Upper lobe of left lung (tissue), 6 donors: ENCODE measurements around the gene SNN. TPM values are rescaled to one million over a fixed set of nuclear protein-coding genes. Genes with fewer than 3 reads are reported as not detected.
A peak's percentile ranks its signal among the peaks of the same experiment; 100 is the strongest.

Experiments
- ATAC-seq, 2 donors: fragments of 200-7000 bp; cut with Tn5 transposase; one replicate each; pipeline ENCODE4 v1.9.1; 2022; ENCODE audit warnings: mild to moderate bottlenecking in 2 of 2, moderate library complexity in 2 of 2; ENCODE audit not compliant: low FRiP score in 2 of 2
- DNase-seq, 2 donors: peaks; one replicate each; pipeline ENCODE4 v3.0.0-alpha.2; 2019 to 2020
- H3K27ac ChIP-seq, 4 donors: fragments of 200-600 bp; sonication (generic); one replicate each; pipeline ENCODE4 v1.5.1; 2016 to 2019
- H3K27me3 ChIP-seq, 4 donors: fragments of 200-600 bp; sonication (generic); one replicate each; pipeline ENCODE4 v1.5.1; 2017 to 2019
- H3K36me3 ChIP-seq, 4 donors: fragments of 200-600 bp; sonication (generic); one replicate each; pipeline ENCODE4 v1.5.1; 2016 to 2019
- H3K4me1 ChIP-seq, 4 donors: fragments of 200-600 bp; sonication (generic); one replicate each; pipeline ENCODE4 v1.5.1; 2018 to 2019
- H3K4me3 ChIP-seq, 4 donors: fragments of 200-600 bp; sonication (generic); one replicate each; pipeline ENCODE4 v1.5.1; 2017 to 2019; ENCODE audit warnings: mild to moderate bottlenecking in 2 of 4, moderate library complexity in 1 of 4
- H3K9me3 ChIP-seq, 4 donors: fragments of 200-600 bp; sonication (generic); one replicate each; pipeline ENCODE4 v1.5.1; 2018 to 2019
- CTCF ChIP-seq, 6 experiments: fragments of 450-650 bp in 4 of 6; fragments of 200-600 bp in 2 of 6; sonication (generic) in 2 of 6; IDR thresholded peaks; one replicate each; pipeline ENCODE4 v1.5.1; 2016 to 2019; ENCODE audit warnings: antibody characterized with exemption in 6 of 6
- EP300 ChIP-seq, 4 donors: sonication (generic); formaldehyde crosslinking; IDR thresholded peaks; one replicate each; pipeline ENCODE4 v1.5.1; 2017; ENCODE audit warnings: antibody characterized with exemption in 4 of 4, control low read depth in 2 of 4
- POLR2A ChIP-seq, 4 donors: fragments of 450-650 bp; IDR thresholded peaks; one replicate each; pipeline ENCODE4 v1.5.1; 2016 to 2017; ENCODE audit warnings: antibody characterized with exemption in 4 of 4, mild to moderate bottlenecking in 2 of 4
- POLR2AphosphoS5 ChIP-seq, 2 donors: sonication (generic); formaldehyde crosslinking; IDR thresholded peaks; one replicate each; pipeline ENCODE4 v1.5.1; 2017; ENCODE audit warnings: antibody characterized with exemption in 2 of 2
- WGBS, 2 donors: methylation state at CpG; one replicate each; pipeline ENCODE4 v1.1.5; 2017 to 2018; 5-methylcytosine and 5-hydroxymethylcytosine counted together
- total RNA-seq, 6 donors: library from RNA; depleted of rRNA in 4 of 6; stranded (reverse); fragments of >200 nt in 4 of 6; gene quantifications; one replicate each; pipeline versions ENCODE4 v1.1.0 to v1.2.1, GENCODE V29; 2016 to 2021
- donor health status: DM: no; HTN: no; CAD: no; lungs with moderate emphysema.
- donor health status: DM: no; HTN: yes; CAD: no; lungs with severe emphysema.

The SNN gene
- total RNA-seq, 6 donors from 2014 or later: 14.7 to 29.8 (median 26.1) TPM

GRCh38 chr16:11675561-11676511 lies 7.6 kb downstream of the SNN start:
- Histone ChIP-seq H3K27ac (no peak overlapping the region), H3K27me3 (no peaks in the 10 kb centered on the region), H3K4me1 (peaks cover 33 to 58% (median 51%) of the 10 kb centered on the region in 4 donors), H3K4me3 (no peak overlapping the region), H3K36me3 (peaks cover 0 to 53% (median 41%) of the 10 kb centered on the region in 4 donors), H3K9me3 (no peaks in the 10 kb centered on the region)
- no peak for ATAC-seq
- TF ChIP-seq POLR2A (IDR thresholded peaks at IDR 0.05) (no peak), CTCF (IDR thresholded peaks at IDR 0.05) (no peak), EP300 (IDR thresholded peaks at IDR 0.05) (no peak), POLR2AphosphoS5 (IDR thresholded peaks at IDR 0.05) (no peak)
- WGBS, 2 donors: 92 to 95% methylated on average over 22 to 30 of the region's 42 CpGs
- peak in 1 of 2 donors; percentile 68 for DNase-seq

GRCh38 chr16:11676799-11677198 lies 8.5 kb downstream of the SNN start:
- 87 to 99% methylated on average over 9 to 14 of the region's 14 CpGs for WGBS, 2 donors
- DNase-seq (no peak), ATAC-seq (no peak)
- H3K27ac ChIP-seq: peak overlapping the region in 2 of 4 donors; percentile 54 to 70
- H3K4me1 ChIP-seq: peaks cover 41 to 59% (median 56%) of the 10 kb centered on the region in 4 donors
- peaks cover 0 to 60% (median 41%) of the 10 kb centered on the region in 4 donors for H3K36me3 ChIP-seq
- no peak overlapping the region for H3K4me3 ChIP-seq
- no peaks in the 10 kb centered on the region for H3K27me3 ChIP-seq
- H3K9me3 ChIP-seq: no peaks in the 10 kb centered on the region
- no peak for TF ChIP-seq EP300 (IDR thresholded peaks at IDR 0.05)
- TF ChIP-seq POLR2A (IDR thresholded peaks at IDR 0.05): no peak
- no peak for TF ChIP-seq CTCF (IDR thresholded peaks at IDR 0.05)
- no peak for TF ChIP-seq POLR2AphosphoS5 (IDR thresholded peaks at IDR 0.05)

- no peaks in the 10 kb centered on the region for H3K9me3 ChIP-seq
- H3K27me3 ChIP-seq: no peaks in the 10 kb centered on the region
- DNase-seq (no peak), ATAC-seq (no peak)
- peaks cover 2 to 68% (median 41%) of the 10 kb centered on the region in 4 donors for H3K36me3 ChIP-seq
- WGBS, 2 donors: 66 to 68% methylated on average over 9 of the region's 9 CpGs
- peak overlapping the region in 3 of 4 donors; percentile 49 to 70 (median 54) for H3K27ac ChIP-seq
- TF ChIP-seq POLR2A (IDR thresholded peaks at IDR 0.05) (no peak), CTCF (IDR thresholded peaks at IDR 0.05) (no peak), EP300 (IDR thresholded peaks at IDR 0.05) (no peak), POLR2AphosphoS5 (IDR thresholded peaks at IDR 0.05) (no peak)
- no peak overlapping the region for H3K4me3 ChIP-seq
- H3K4me1 ChIP-seq: peaks cover 41 to 59% (median 55%) of the 10 kb centered on the region in 4 donors
Measured at GRCh38 chr16:11677451-11677951, 9.2 kb downstream of the SNN start.

GRCh38 chr16:11677959-11678881 lies 10.0 kb downstream of the SNN start:
- DNase-seq (no peak), ATAC-seq (no peak)
- Histone ChIP-seq H3K36me3 (peaks cover 7 to 75% (median 43%) of the 10 kb centered on the region in 4 donors), H3K4me1 (peaks cover 34 to 53% (median 48%) of the 10 kb centered on the region in 4 donors), H3K4me3 (no peak overlapping the region), H3K27me3 (no peaks in the 10 kb centered on the region), H3K27ac (peak overlapping the region; percentile 1 to 70 (median 52)), H3K9me3 (no peaks in the 10 kb centered on the region)
- 65 to 71% methylated on average over 18 of the region's 18 CpGs for WGBS, 2 donors
- TF ChIP-seq EP300 (IDR thresholded peaks at IDR 0.05) (no peak), POLR2AphosphoS5 (IDR thresholded peaks at IDR 0.05) (no peak), CTCF (IDR thresholded peaks at IDR 0.05) (no peak), POLR2A (IDR thresholded peaks at IDR 0.05) (no peak)
